H7 (cell line): ENCODE data around the gene RTP3. TPM values are rescaled to one million over a fixed set of nuclear protein-coding genes. Genes with fewer than 3 reads are reported as not detected.

Experiments used
- DNase-seq: peaks from one replicate; pipeline ENCODE4 v3.0.0; 2012
- H3K27me3 ChIP-seq: 2 replicates; pipeline ENCODE4 v1.6.0; 2011; ENCODE audit warnings: mild to moderate bottlenecking, low read length; ENCODE audit not compliant: control insufficient read depth, insufficient read depth
- H3K36me3 ChIP-seq: replicated peaks from 2 replicates; pipeline ENCODE4 v1.5.1; 2011; ENCODE audit warnings: low read length; ENCODE audit not compliant: control insufficient read depth, insufficient read depth
- H3K4me3 ChIP-seq: 2 replicates; pipeline ENCODE4 v1.5.1; 2011; ENCODE audit warnings: low read depth, mild to moderate bottlenecking, control low read depth, low read length, moderate library complexity; ENCODE audit not compliant: insufficient read depth
- total RNA-seq: library from RNA; depleted of rRNA; stranded (reverse); fragments of >200 nt; shearing (Covaris generic); gene quantifications from 2 replicates; pipeline ENCODE4 v1.2.3, GENCODE V29; 2014

The RTP3 gene
- total RNA-seq, 1 experiment from 2014 or later = 0.07 TPM

DNA sequence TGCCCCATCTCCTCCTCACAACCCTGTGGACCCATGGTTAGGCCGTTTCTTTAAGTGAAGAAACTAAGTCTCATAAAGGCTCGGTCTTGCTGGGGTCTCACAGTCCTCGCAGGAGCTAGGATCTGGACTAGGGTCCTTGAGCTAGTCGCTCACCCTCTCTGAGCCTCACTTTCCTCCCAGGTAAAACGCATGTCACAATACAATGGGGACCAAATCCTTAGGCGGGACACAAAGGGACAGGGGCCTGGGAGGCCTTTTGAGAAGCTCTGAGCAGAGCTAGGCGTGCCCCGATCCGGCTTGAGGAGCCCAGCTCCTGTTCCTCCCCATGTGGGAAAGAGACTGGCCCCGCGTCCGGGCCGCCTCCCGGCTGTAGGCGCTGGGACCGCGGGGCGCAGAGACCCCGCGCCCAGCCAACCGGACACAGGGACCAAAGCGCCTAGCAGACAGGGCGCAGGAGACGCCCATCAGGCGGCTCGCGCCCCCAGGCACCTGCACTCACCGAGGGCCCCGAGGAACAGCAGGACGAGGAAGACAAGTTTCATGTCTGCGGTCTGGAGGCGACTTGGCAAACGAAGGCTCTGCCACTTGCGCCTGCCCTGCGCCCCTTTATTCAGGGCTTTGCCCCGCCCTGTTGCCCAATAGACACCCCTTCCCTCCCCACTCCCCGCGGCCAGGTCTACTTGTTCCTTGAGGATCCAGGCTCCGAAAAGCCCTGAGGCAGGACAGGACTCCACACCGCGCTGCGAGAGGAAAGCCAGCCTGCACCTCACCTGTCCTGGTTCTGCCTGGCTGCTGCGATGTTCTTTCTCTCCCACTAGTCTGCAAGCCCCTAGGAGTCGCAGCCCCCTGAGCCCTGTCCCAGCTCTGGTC lies 33.2 kb upstream of the RTP3 start, which contains the start of gene LTF:
Gene LTF (minus strand): TSS at position 580 of the 870 bp plus-strand sequence. CDS start 38 bp downstream, at position 542.
- Histone ChIP-seq H3K27me3 (peaks cover 5% of the 10 kb centered on the region; the same call in 1 of the 2 replicates), H3K36me3 (no peaks in the 10 kb centered on the region), H3K4me3 (peak within 1 kb of the TSS; percentile 22; the same call in 1 of the 2 replicates)
- DNase-seq = peak; percentile 72

DNA sequence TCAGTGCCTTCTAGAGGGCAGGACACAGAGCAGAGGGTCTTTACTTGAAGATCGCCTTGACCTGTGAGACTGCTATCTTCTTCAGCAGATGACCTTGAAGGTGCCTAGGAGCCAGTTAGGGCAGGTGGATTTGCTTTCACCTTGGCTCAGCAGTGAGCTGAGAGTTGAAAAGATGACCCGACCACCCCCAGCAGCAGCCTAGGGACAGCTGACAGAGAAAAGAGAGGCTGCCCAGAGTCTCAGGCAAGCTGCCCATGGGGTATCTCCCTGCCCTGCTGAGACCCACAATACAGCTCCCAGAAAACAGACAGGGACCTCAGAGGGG lies 32.6 kb upstream of the RTP3 start:
- Histone ChIP-seq H3K4me3 (no peak overlapping the region; the same call in 1 of the 2 replicates), H3K36me3 (no peaks in the 10 kb centered on the region), H3K27me3 (peaks cover 5% of the 10 kb centered on the region; the same call in 1 of the 2 replicates)
- no peak for DNase-seq

DNA sequence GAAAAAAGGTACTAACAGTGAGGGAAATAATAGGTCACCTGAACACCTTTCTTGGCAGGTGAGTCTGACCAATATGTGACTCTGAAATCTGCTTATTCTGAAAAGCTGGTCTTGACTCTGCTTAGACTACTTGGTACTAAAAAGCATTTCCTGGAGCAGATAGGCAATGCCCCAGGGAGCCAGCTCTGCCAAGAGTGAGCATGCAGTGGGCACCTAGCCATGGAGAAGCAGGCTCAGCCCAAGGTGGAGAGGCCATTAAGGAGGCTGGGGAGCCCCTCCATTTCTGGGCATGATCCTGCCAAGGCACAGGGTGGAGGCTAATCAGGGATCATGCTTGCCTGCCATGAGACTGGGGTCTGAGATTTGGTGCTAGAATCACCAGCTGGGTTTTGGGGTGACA lies 31.5 kb upstream of the RTP3 start:
- H3K36me3 ChIP-seq = no peaks in the 10 kb centered on the region
- peaks cover 5% of the 10 kb centered on the region; the same call in 1 of the 2 replicates for H3K27me3 ChIP-seq
- no peak overlapping the region for H3K4me3 ChIP-seq
- no peak for DNase-seq

DNA sequence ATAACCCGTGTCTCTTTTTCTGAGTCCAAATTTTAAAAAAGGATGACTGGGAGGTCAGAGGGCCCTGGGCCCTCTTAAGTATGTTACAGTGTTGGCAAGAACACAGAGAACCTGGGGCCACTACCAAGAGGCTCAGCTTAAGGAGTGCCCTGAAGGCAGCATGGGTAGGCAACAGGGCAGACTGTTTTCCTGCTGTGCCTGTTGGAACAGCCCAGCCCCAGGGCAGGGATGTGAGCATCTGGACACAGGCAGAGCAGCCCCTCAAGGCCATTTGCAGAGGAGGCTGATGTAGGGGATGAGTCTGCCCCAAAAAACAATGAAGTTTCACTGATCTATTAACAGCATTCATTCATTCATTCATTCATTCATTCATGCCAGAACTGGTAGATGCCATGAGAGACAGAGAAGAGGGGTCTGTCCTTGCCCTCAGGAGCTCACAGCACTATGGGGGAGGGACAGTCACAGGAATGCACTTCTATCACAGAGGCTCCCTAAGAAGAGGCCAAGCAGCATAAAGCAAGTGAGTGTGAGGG lies 30.8 kb upstream of the RTP3 start:
- H3K36me3 ChIP-seq = no peaks in the 10 kb centered on the region
- peaks cover 5% of the 10 kb centered on the region; the same call in 1 of the 2 replicates for H3K27me3 ChIP-seq
- no peak overlapping the region for H3K4me3 ChIP-seq
- no peak for DNase-seq

DNA sequence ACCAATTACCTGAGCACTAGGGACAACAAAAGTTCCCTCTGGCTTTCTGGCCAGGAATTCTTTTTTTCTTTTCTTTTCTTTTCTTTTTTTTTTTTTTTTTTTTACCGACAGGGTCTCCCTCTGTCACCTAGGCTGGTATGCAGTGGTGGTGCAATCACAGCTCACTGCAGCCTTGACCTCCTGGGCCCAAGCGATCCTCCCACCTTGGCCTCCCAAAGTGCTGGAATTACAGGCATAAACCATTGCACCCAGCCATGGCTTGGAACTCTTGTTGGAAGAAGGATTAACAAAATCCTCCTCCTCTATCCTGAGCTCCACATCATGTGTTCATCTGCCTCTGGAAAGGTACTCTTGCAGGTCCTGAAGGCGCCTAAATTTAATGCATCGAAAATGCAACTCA lies 30.2 kb upstream of the RTP3 start:
- Histone ChIP-seq H3K27me3 (peaks cover 5% of the 10 kb centered on the region; the same call in 1 of the 2 replicates), H3K4me3 (no peak overlapping the region), H3K36me3 (no peaks in the 10 kb centered on the region)
- no peak for DNase-seq

DNA sequence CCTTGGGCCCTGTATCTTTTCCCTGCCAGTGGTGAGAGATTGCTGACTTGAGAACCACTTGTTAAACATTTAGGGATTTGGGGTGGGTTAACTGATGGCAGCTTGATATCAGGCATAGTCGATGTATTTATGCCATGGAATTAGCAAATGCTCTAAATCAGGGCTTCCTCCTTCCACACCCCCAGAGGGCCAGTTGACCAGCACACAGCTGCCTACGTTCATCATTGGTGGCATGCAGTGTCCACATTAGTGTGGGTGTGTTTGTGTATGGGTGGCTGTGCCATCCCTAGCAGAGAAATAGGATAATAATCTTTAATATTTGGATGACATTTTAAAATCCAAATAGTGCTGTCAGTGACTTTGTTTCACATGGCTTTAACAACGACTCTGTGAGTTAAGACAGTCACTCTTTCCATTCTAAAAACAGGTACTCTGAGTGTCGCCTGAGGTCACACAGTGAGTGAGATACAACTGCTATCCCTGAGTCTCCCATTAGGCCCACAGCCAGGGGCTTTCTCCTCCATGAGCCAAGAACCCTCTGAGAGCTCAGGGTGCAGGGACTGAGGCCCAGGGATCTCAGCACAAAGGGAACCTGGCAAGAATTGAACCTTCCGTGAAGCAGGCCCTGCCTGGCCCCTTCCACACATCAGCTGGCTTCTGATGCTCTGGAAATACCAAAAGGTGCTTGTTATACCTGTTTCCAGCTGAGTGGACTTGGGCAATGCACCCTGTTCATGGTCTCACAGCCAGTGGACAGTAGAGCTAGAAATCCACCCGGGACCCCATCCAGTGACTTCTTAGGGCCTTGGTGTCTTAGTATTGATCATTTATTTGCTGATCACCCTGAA lies 28.8 kb upstream of the RTP3 start:
- no peaks in the 10 kb centered on the region for H3K36me3 ChIP-seq
- no peak for DNase-seq
- H3K27me3 ChIP-seq = peaks cover 5% of the 10 kb centered on the region; the same call in 1 of the 2 replicates
- H3K4me3 ChIP-seq = no peak overlapping the region

DNA sequence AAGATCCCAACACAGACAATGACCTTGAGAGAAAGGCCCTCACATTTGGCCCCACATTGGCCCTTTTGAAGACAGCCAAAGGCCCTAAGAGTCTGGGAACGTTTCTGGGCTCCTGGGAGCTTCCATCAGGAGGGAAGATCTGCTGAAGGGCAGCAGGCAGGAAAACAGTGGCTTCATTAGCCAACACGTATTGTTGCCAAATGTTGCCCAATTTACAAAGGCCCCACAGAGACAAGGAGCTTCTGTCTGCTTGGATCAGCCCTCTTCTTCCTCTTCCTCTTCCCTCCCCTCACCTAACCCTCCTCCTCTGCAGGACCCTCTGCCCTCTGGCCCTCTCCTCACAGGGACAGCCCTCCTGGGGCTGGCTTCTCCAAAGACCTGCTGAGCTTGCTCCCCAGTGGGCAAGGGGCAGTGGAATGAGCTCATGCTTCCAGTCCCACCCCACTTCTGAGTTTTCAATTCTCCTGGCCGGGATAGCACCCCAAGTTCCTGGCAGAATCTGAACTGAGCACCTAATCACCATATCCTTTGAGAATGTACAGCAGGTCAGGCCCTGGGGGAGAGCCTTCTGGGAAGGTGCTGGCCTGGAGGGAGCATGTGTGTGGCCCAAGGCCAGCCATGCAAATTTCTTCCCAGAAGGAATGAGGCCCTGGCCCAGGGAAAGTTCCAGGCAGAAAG lies 28.0 kb upstream of the RTP3 start:
- H3K36me3 ChIP-seq = no peaks in the 10 kb centered on the region
- H3K27me3 ChIP-seq = peaks cover 3% of the 10 kb centered on the region; the same call in 1 of the 2 replicates
- H3K4me3 ChIP-seq = no peak overlapping the region
- DNase-seq = no peak

DNA sequence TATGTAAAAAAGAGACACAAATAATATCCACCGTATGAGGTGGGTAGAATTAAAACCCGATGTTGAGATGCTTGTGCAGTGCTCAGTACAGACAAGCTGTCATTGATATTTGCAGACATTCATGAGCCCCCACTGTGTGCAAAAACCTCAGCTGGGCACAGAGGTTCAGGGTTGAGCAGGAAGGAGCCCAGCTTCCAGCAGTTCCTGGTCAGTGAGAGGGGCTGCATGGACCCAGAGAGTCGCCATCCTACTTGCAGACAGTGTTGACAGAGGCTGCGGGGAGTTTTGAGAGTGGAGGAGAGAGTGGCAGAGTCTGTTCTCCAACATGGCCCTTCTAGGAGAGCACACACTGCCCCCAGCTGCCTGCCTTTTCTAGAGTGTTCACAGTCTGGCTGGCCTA lies 26.9 kb upstream of the RTP3 start:
- no peak overlapping the region for H3K4me3 ChIP-seq
- no peak for DNase-seq

DNA sequence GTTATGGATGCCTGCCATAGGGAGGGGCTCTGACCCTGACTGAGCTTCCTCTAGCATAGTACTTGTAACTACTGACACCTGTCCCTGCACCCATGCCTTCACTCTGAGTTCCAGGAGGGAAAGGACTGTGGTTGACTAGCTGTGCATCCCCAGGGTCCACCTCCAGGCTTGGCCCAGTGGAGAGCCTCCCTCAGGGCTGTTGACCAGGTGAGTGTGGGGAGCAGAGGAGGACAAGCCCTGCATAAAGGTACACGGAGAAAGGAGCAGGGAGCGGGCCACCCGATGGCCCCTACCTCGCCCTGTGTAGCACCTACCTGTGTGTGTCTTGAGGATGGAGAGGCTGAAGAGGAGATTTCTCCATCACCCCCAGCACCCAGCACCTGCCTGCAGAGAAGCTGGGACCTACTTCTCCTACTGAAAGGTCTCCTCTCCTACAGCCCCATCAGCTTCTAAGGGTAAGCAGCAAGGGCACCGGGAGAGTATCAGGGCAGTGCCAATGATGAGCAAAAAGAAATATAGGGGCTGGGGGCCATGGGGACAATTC lies 26.3 kb upstream of the RTP3 start:
- Histone ChIP-seq H3K36me3 (no peaks in the 10 kb centered on the region), H3K4me3 (no peak overlapping the region), H3K27me3 (no peaks in the 10 kb centered on the region)
- DNase-seq = no peak

More for the DNA sequence above, 26.9 kb upstream of the RTP3 start:
- no peaks in the 10 kb centered on the region for H3K36me3 ChIP-seq
- H3K27me3 ChIP-seq = no peaks in the 10 kb centered on the region

DNA sequence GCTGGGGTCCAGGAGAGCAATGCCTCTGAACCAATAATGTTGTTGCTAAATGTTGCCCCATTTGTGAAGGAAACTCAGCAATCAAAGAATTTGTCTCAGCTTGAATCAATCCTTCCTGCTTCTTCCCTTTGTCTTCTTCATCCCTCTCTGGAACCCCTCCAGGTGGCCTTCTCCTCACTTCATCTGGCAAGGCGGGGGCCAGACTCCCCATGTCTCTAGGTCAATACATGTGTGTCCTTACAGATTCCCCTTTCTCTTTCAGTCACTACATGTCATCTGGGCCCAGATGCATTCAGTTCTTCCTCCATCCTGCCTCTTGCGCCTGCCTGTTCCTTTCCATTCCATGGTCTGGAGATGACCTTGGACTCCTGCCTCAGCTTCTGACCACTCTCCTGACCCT lies 25.0 kb upstream of the RTP3 start:
- Histone ChIP-seq H3K27me3 (no peaks in the 10 kb centered on the region), H3K4me3 (no peak overlapping the region), H3K36me3 (no peaks in the 10 kb centered on the region)
- no peak for DNase-seq

DNA sequence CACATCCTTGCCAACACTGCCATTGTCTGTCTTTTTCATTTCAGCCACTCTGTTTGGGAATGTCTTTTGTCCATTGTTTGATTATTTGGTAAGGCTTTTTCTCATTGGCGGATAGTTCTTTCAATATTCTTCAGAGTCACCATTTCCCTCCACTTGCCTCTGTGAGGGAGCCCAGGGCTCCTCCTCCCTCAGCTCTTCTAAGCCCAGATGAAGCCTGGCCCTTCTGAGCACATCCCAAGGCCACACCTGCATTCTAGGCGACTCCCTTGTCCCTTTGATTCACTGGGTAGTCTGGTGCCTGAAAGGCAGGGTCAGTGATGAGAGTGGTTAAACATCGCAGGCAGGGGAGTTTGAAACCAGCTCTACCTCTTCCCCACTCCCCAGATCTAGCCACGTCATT lies 20.6 kb upstream of the RTP3 start:
- no peaks in the 10 kb centered on the region for H3K27me3 ChIP-seq
- H3K36me3 ChIP-seq = no peaks in the 10 kb centered on the region
- DNase-seq = peak; percentile 44
- H3K4me3 ChIP-seq = no peak overlapping the region

DNA sequence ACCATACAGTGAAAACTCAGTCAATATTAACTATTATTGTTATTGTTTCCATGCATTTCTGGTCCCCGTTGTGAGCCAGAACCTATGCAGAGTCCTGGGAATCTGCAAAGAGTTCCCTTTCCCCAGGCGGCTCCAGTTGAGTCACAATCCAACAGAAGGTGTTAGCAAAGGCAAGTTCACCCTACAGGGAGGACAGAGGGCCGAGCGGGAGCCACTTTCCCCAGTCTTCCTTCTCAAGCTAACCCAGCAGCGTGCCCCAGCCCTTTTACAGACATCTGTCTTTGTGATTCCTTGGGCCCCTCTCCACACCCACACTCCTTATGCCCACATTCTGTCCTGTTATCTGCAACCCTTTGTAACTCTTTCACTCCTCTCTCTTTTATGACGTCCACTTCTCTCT lies 20.0 kb upstream of the RTP3 start:
- no peak for DNase-seq
- Histone ChIP-seq H3K36me3 (no peaks in the 10 kb centered on the region), H3K27me3 (no peaks in the 10 kb centered on the region), H3K4me3 (no peak overlapping the region)

DNA sequence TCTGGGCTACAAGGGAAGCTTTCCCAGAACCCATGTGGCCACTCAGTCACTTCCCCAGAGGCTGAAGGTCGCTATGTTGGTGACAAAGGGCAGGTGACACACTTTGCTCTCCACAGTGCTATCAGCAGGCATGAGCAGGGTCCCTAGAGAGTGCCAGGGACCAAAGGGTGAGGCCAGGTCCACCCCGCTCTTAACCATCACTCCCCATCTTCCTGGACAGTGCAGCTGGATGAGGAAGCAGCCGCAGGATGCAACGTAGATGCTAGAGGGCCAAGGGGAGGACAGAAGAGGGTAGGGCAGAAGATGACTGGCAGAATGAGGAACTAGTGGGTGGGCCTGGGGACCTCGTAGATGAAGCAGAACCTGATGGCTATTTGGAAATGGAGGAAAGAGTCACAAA lies 19.4 kb upstream of the RTP3 start:
- no peaks in the 10 kb centered on the region for H3K27me3 ChIP-seq

DNA sequence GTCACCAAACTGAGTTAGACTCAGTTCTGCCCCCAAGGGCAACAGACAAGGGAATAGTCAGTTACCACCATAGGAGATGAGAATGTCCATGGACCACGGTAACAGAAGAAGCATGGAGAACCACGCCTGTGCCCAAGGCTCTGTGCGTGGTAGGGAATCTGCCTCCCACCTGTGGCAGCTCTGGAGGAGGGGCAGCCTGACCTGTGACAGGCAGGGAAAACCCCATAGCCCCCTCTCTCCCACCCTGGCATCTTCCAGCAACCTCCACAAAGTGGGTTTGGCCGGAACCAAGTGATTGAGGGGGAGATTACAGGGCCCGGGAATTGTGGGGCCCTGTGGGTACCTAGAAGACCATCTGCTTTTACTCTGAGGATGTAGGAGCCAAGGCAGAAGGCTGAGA lies 18.8 kb upstream of the RTP3 start:
- H3K4me3 ChIP-seq = no peak overlapping the region
- no peaks in the 10 kb centered on the region for H3K27me3 ChIP-seq
- no peak for DNase-seq
- no peaks in the 10 kb centered on the region for H3K36me3 ChIP-seq

More for the DNA sequence above, 19.4 kb upstream of the RTP3 start:
- no peak overlapping the region for H3K4me3 ChIP-seq
- H3K36me3 ChIP-seq = no peaks in the 10 kb centered on the region
- DNase-seq = no peak
